ENCODE results near the gene MX2. TPM values are rescaled to one million over a fixed set of nuclear protein-coding genes. Genes with fewer than 3 reads are reported as not detected.
"Not testable (repeated sequence)": the region's sequence is repeated elsewhere in the genome, so short reads cannot be mapped to it uniquely, and the experiment has no call there.

Gene MX2
- total and polyA plus RNA-seq, 8 donors, result 1.1 to 31.9 (median 1.9) TPM

- TF ChIP-seq CTCF (IDR thresholded peaks at IDR 0.05), result no peak
- ATAC-seq (no peak), DNase-seq (no peak)
- Histone ChIP-seq H3K27me3 (no peaks in the 10 kb centered on the region), H3K4me3 (no peak overlapping the region), H3K27ac (no peak overlapping the region), H3K4me1 (peaks cover 3 to 16% of the 10 kb centered on the region in 2 donors), H3K36me3 (no peaks in the 10 kb centered on the region), H3K9me3 (no peaks in the 10 kb centered on the region)
- intact Hi-C loops (cut with DNase I), result no loop called here
Measured at GRCh38 chr21:41357546-41357945, 4.3 kb upstream of the MX2 start.

- intact Hi-C loops (cut with DNase I), result no loop called here
- no peak overlapping the region for H3K27ac ChIP-seq
- ATAC-seq (no peak), DNase-seq (no peak)
- H3K4me3 ChIP-seq, result no peak overlapping the region
- H3K27me3 ChIP-seq, result no peaks in the 10 kb centered on the region
- no peaks in the 10 kb centered on the region for H3K36me3 ChIP-seq
- peaks cover 3 to 24% of the 10 kb centered on the region in 2 donors for H3K4me1 ChIP-seq
- no peaks in the 10 kb centered on the region for H3K9me3 ChIP-seq
- no peak for TF ChIP-seq CTCF (IDR thresholded peaks at IDR 0.05)
Measured at GRCh38 chr21:41358193-41359166, 3.3 kb upstream of the MX2 start.

GRCh38 chr21:41359286-41359685, 2.5 kb upstream of the MX2 start:
- ATAC-seq, result no peak
- H3K27me3 ChIP-seq, result no peaks in the 10 kb centered on the region
- no peak overlapping the region for H3K27ac ChIP-seq
- DNase-seq, result no peak
- H3K4me3 ChIP-seq, result no peak overlapping the region
- no peaks in the 10 kb centered on the region for H3K9me3 ChIP-seq
- no peak for TF ChIP-seq CTCF (IDR thresholded peaks at IDR 0.05)
- intact Hi-C loops (cut with DNase I), result no loop called here
- no peaks in the 10 kb centered on the region for H3K36me3 ChIP-seq
- H3K4me1 ChIP-seq, result peaks cover 3 to 32% of the 10 kb centered on the region in 2 donors

- ATAC-seq; H3K9me3 ChIP-seq; intact Hi-C loops (cut with DNase I); DNase-seq; H3K27me3 ChIP-seq; H3K36me3 ChIP-seq; H3K27ac ChIP-seq; H3K4me3 ChIP-seq: not testable (repeated sequence)
- H3K4me1 ChIP-seq, result peaks cover 3 to 36% of the 10 kb centered on the region in 2 donors
Measured at GRCh38 chr21:41359754-41360071, 2.1 kb upstream of the MX2 start.

GRCh38 chr21:41360072-41360821, 1.6 kb upstream of the MX2 start:
- Histone ChIP-seq H3K9me3 (no peaks in the 10 kb centered on the region), H3K4me1 (peaks cover 3 to 40% of the 10 kb centered on the region in 2 donors), H3K36me3 (no peaks in the 10 kb centered on the region), H3K4me3 (no peak overlapping the region), H3K27ac (peak overlapping the region in 1 of 2 donors; percentile 98), H3K27me3 (no peaks in the 10 kb centered on the region)
- ATAC-seq (peak; percentile 8), DNase-seq (peak in 2 of 4 donors; percentile 26 to 52)
- TF ChIP-seq CTCF (IDR thresholded peaks at IDR 0.05), result no peak
- intact Hi-C loops (cut with DNase I), result no loop called here

Measured in left lung (tissue), 10 donors.